Measurements from ENCODE around the gene CHRNG.

Gene CHRNG

GRCh38 chr2:232550354-232551249 is 11.1 kb downstream of the CHRNG start, which contains the start of the genes EIF4E2 and TIGD1:
TSS of gene EIF4E2 (plus strand) at chr2:232550689. CDS start at chr2:232550725, 36 bp downstream.
TSS of gene TIGD1 (minus strand) at chr2:232550557. CDS start at chr2:232549882, 675 bp downstream.
- Histone ChIP-seq H3K4me1 (ENCODE audit: low read length) (peaks cover 7% of the 10 kb centered on the region), H3K27ac (ENCODE audit: low read length) (peak within 1 kb of the TSS; percentile 82), H3K4me2 (ENCODE audit: low read length) (peak within 1 kb of the TSS; percentile 91), H3K79me2 (ENCODE audit: low read length) (peaks cover 86% of the 10 kb centered on the region), H2AFZ (ENCODE audit: low read depth, low read length) (peak within 1 kb of the TSS; percentile 86), H3K4me3 (ENCODE audit: low read length) (peak within 1 kb of the TSS; percentile 92), H3K9me3 (ENCODE audit: insufficient read depth, low read length) (no peaks in the 10 kb centered on the region), H3K9ac (ENCODE audit: low read length) (peak within 1 kb of the TSS; percentile 92), H3K36me3 (replicated peaks; ENCODE audit: low read depth, low read length) (peaks cover 17% of the 10 kb centered on the region), H3K27me3 (ENCODE audit: low read depth, low read length) (no peaks in the 10 kb centered on the region), H4K20me1 (ENCODE audit: insufficient read depth, low read length) (0 out of 2 replicates have a peak, but pooled peaks cover 7% of the 10 kb centered on the region)
- no peak for TF ChIP-seq CTCF (IDR thresholded peaks at IDR 0.05; ENCODE audit: low read depth, low read length)
- no peak for TF ChIP-seq EZH2phosphoT487 (IDR thresholded peaks at IDR 0.05; ENCODE audit: low read depth)

GRCh38 chr2:232551250-232551638 is 11.8 kb downstream of the CHRNG start:
- peaks cover 18% of the 10 kb centered on the region for H3K36me3 ChIP-seq (replicated peaks; ENCODE audit: low read depth, low read length)
- H3K4me2 ChIP-seq (ENCODE audit: low read length) = peak overlapping the region; percentile 91
- peaks cover 7% of the 10 kb centered on the region for H3K4me1 ChIP-seq (ENCODE audit: low read length)
- H3K9me3 ChIP-seq (ENCODE audit: insufficient read depth, low read length) = no peaks in the 10 kb centered on the region
- H3K27ac ChIP-seq (ENCODE audit: low read length) = 0 out of 2 replicates have a peak overlapping the region, but pooled peaks have one; percentile 82
- no peaks in the 10 kb centered on the region for H3K27me3 ChIP-seq (ENCODE audit: low read depth, low read length)
- peak overlapping the region; percentile 92 for H3K4me3 ChIP-seq (ENCODE audit: low read length)
- H3K9ac ChIP-seq (ENCODE audit: low read length) = peak overlapping the region; percentile 92
- H2AFZ ChIP-seq (ENCODE audit: low read depth, low read length) = no peak overlapping the region
- TF ChIP-seq CTCF (IDR thresholded peaks at IDR 0.05; ENCODE audit: low read depth, low read length) (no peak), EZH2phosphoT487 (IDR thresholded peaks at IDR 0.05; ENCODE audit: low read depth) (no peak)
- peaks cover 93% of the 10 kb centered on the region for H3K79me2 ChIP-seq (ENCODE audit: low read length)
- H4K20me1 ChIP-seq (ENCODE audit: insufficient read depth, low read length) = 0 out of 2 replicates have a peak, but pooled peaks cover 7% of the 10 kb centered on the region

- Histone ChIP-seq H3K4me1 (ENCODE audit: low read length) (peaks cover 7% of the 10 kb centered on the region), H2AFZ (ENCODE audit: low read depth, low read length) (no peak overlapping the region), H4K20me1 (ENCODE audit: insufficient read depth, low read length) (0 out of 2 replicates have a peak, but pooled peaks cover 7% of the 10 kb centered on the region), H3K27me3 (ENCODE audit: low read depth, low read length) (no peaks in the 10 kb centered on the region), H3K9ac (ENCODE audit: low read length) (peak overlapping the region; percentile 92), H3K27ac (ENCODE audit: low read length) (no peak overlapping the region), H3K9me3 (ENCODE audit: insufficient read depth, low read length) (no peaks in the 10 kb centered on the region), H3K4me2 (ENCODE audit: low read length) (peak overlapping the region; percentile 91), H3K4me3 (ENCODE audit: low read length) (peak overlapping the region; percentile 92), H3K36me3 (replicated peaks; ENCODE audit: low read depth, low read length) (peaks cover 17% of the 10 kb centered on the region), H3K79me2 (ENCODE audit: low read length) (peaks cover 89% of the 10 kb centered on the region)
- no peak for TF ChIP-seq EZH2phosphoT487 (IDR thresholded peaks at IDR 0.05; ENCODE audit: low read depth)
- TF ChIP-seq CTCF (IDR thresholded peaks at IDR 0.05; ENCODE audit: low read depth, low read length) = no peak
Measured at GRCh38 chr2:232551776-232552175, 12.3 kb downstream of the CHRNG start.

- no peaks in the 10 kb centered on the region for H3K9me3 ChIP-seq (ENCODE audit: insufficient read depth, low read length)
- H3K27me3 ChIP-seq (ENCODE audit: low read depth, low read length) = no peaks in the 10 kb centered on the region
- TF ChIP-seq CTCF (IDR thresholded peaks at IDR 0.05; ENCODE audit: low read depth, low read length) = no peak
- no peak for TF ChIP-seq EZH2phosphoT487 (IDR thresholded peaks at IDR 0.05; ENCODE audit: low read depth)
- no peak overlapping the region for H3K9ac ChIP-seq (ENCODE audit: low read length)
- peaks cover 49% of the 10 kb centered on the region for H3K79me2 ChIP-seq (ENCODE audit: low read length)
- H3K4me3 ChIP-seq (ENCODE audit: low read length) = no peak overlapping the region
- no peak overlapping the region for H2AFZ ChIP-seq (ENCODE audit: low read depth, low read length)
- H3K36me3 ChIP-seq (replicated peaks; ENCODE audit: low read depth, low read length) = peaks cover 19% of the 10 kb centered on the region
- H3K4me2 ChIP-seq (ENCODE audit: low read length) = no peak overlapping the region
- H3K4me1 ChIP-seq (ENCODE audit: low read length) = peaks cover 5% of the 10 kb centered on the region
- H4K20me1 ChIP-seq (ENCODE audit: insufficient read depth, low read length) = 0 out of 2 replicates have a peak, but pooled peaks cover 5% of the 10 kb centered on the region
- H3K27ac ChIP-seq (ENCODE audit: low read length) = no peak overlapping the region
Measured at GRCh38 chr2:232556426-232556825, 16.9 kb downstream of the CHRNG start.

All from OCI-LY3 (cell line).